Activated CD4-positive, CD25-positive, alpha-beta regulatory T cell treated with anti-CD3 and anti-CD28 coated beads, Interleukin-2, amount 50 U/mL, for 24 hours (primary cell): ENCODE data around the gene CYRIA.
A peak's percentile ranks its signal among the peaks of the same experiment; 100 is the strongest.

Experiments
- ATAC-seq, 2 donors: fragments of 150-1000 bp; cut with Tn5 transposase; one replicate each; pipeline ENCODE4 v1.10.0; 2021; ENCODE audit warnings: mild to moderate bottlenecking in 1 of 2, moderate library complexity in 1 of 2

The CYRIA gene

GRCh38 chr2:16649353-16650286 lies 16.0 kb downstream of the CYRIA start:
- peak in 1 of 2 donors; percentile 25 for ATAC-seq

- ATAC-seq, result no peak
These were observed 17.5 kb downstream of the CYRIA start for GRCh38 chr2:16647992-16648617.

GRCh38 chr2:16645775-16646559 lies 19.7 kb downstream of the CYRIA start:
- ATAC-seq, result no peak

GRCh38 chr2:16645088-16645487 lies 20.5 kb downstream of the CYRIA start:
- ATAC-seq, result no peak

- ATAC-seq, result no peak
These were observed 21.3 kb downstream of the CYRIA start for GRCh38 chr2:16644221-16644925.

- no peak for ATAC-seq
These were observed 22.5 kb downstream of the CYRIA start for GRCh38 chr2:16643099-16643498.

GRCh38 chr2:16642088-16642487 lies 23.5 kb downstream of the CYRIA start:
- no peak for ATAC-seq

- ATAC-seq, result no peak
These were observed 24.1 kb downstream of the CYRIA start for GRCh38 chr2:16641509-16641908.

- ATAC-seq, result no peak
These were observed 24.8 kb downstream of the CYRIA start for GRCh38 chr2:16640867-16641266.

GRCh38 chr2:16640001-16640700 lies 25.5 kb downstream of the CYRIA start:
- no peak for ATAC-seq

- no peak for ATAC-seq
These were observed 26.2 kb downstream of the CYRIA start for GRCh38 chr2:16639431-16639830.

GRCh38 chr2:16638946-16639345 lies 26.7 kb downstream of the CYRIA start:
- no peak for ATAC-seq

- no peak for ATAC-seq
These were observed 28.3 kb downstream of the CYRIA start for GRCh38 chr2:16637304-16637703.

GRCh38 chr2:16635791-16636699 lies 29.6 kb downstream of the CYRIA start:
- no peak for ATAC-seq

- no peak for ATAC-seq
These were observed 31.8 kb downstream of the CYRIA start for GRCh38 chr2:16633621-16634430.

GRCh38 chr2:16632598-16632997 lies 33.0 kb downstream of the CYRIA start:
- ATAC-seq, result no peak

- ATAC-seq, result no peak
These were observed 35.2 kb downstream of the CYRIA start for GRCh38 chr2:16630463-16630862.

GRCh38 chr2:16629770-16630169 lies 35.9 kb downstream of the CYRIA start:
- no peak for ATAC-seq

- no peak for ATAC-seq
These were observed 36.6 kb downstream of the CYRIA start for GRCh38 chr2:16629044-16629443.

- peak in 1 of 2 donors; percentile 12 for ATAC-seq
These were observed 37.3 kb downstream of the CYRIA start for GRCh38 chr2:16628314-16628713.
